Measurements from ENCODE around the gene KIR2DL3. TPM values are rescaled to one million over a fixed set of nuclear protein-coding genes. Genes with fewer than 3 reads are reported as not detected.
"Not testable (repeated sequence)": the region's sequence is repeated elsewhere in the genome, so short reads cannot be mapped to it uniquely, and the experiment has no call there.

KIR2DL3 gene
- total RNA-seq, 2 experiments from 2014 or later, result not detected

DNA sequence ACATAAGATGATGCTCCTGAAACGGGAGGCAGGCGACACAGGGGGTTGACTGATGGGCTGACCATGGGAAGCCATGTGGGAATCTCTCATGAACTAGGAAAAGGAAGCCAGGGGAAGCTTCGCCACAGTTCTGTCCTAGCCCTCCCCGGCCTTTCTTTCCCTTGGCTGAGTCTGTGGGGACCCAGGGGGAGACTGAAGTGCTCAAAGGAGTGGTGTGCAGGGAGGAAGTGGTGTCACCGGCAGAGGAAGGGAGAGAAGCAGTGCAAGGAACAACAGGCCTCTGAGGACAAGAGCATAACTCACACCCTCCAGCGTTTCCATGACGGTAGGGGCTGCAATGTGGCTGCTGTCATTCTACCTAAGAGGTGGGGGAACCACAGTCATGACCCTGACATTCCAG is 13.0 kb upstream of the KIR2DL3 start:
- Mint-ChIP-seq H3K4me1 (no peaks in the 10 kb centered on the region), H3K27me3 (peaks cover 3% of the 10 kb centered on the region), H3K27ac (no peak overlapping the region), H3K9me3 (peaks cover 10% of the 10 kb centered on the region), H3K36me3 (ENCODE audit: low read depth) (no peaks in the 10 kb centered on the region), H3K4me3 (no peak overlapping the region)
- ChIA-PET POLR2A (no interaction called here), CTCF (no interaction called here)
- DNase-seq, result no peak

- Mint-ChIP-seq H3K27ac (no peak overlapping the region), H3K4me3 (no peak overlapping the region), H3K36me3 (ENCODE audit: low read depth) (no peaks in the 10 kb centered on the region), H3K4me1 (no peaks in the 10 kb centered on the region), H3K9me3 (peaks cover 3% of the 10 kb centered on the region), H3K27me3 (peaks cover 3% of the 10 kb centered on the region)
- no peak for DNase-seq
- ChIA-PET POLR2A (no interaction called here), CTCF (no interaction called here)
Observed at GRCh38 chr19:54727562-54727961, 10.8 kb upstream of the KIR2DL3 start.

GRCh38 chr19:54728167-54728566 is 10.1 kb upstream of the KIR2DL3 start:
- Mint-ChIP-seq H3K27me3 (peaks cover 3% of the 10 kb centered on the region), H3K27ac (no peak overlapping the region), H3K9me3 (peaks cover 3% of the 10 kb centered on the region), H3K4me1 (no peaks in the 10 kb centered on the region), H3K4me3 (no peak overlapping the region), H3K36me3 (ENCODE audit: low read depth) (no peaks in the 10 kb centered on the region)
- DNase-seq, result no peak
- POLR2A ChIA-PET, result no interaction called here
- CTCF ChIA-PET, result no interaction called here

GRCh38 chr19:54729416-54730188 is 8.7 kb upstream of the KIR2DL3 start:
- ChIA-PET POLR2A (no interaction called here), CTCF (no interaction called here)
- H3K9me3 Mint-ChIP-seq, result peaks cover 2% of the 10 kb centered on the region
- peaks cover 3% of the 10 kb centered on the region for H3K27me3 Mint-ChIP-seq
- H3K4me3 Mint-ChIP-seq, result no peak overlapping the region
- H3K36me3 Mint-ChIP-seq (ENCODE audit: low read depth), result no peaks in the 10 kb centered on the region
- H3K27ac Mint-ChIP-seq, result no peak overlapping the region
- H3K4me1 Mint-ChIP-seq, result no peaks in the 10 kb centered on the region
- DNase-seq, result no peak

DNA sequence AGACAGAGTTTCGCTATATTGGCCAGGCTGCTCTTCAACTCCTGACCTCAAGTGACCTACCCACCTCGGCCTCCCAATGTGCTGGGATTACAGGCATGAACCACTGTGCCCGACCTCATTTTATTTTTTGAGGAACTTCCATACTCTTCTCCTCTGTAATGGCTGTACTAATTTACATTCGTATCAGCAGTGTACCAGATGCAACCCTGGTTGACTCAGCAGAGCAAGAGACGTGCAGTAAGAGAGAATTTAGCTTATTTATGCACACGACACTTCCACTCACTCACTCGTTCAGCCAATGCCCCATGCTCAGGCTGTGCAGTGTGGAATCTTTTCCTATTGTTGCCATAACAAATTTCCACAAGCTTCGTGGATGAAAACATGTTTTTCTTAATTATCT is 7.1 kb upstream of the KIR2DL3 start:
- Mint-ChIP-seq H3K36me3 (ENCODE audit: low read depth) (no peaks in the 10 kb centered on the region), H3K4me1 (no peaks in the 10 kb centered on the region), H3K4me3 (no peak overlapping the region), H3K27ac (no peak overlapping the region), H3K27me3 (peaks cover 3% of the 10 kb centered on the region), H3K9me3 (no peaks in the 10 kb centered on the region)
- ChIA-PET POLR2A (no interaction called here), CTCF (no interaction called here)
- DNase-seq, result no peak

DNA sequence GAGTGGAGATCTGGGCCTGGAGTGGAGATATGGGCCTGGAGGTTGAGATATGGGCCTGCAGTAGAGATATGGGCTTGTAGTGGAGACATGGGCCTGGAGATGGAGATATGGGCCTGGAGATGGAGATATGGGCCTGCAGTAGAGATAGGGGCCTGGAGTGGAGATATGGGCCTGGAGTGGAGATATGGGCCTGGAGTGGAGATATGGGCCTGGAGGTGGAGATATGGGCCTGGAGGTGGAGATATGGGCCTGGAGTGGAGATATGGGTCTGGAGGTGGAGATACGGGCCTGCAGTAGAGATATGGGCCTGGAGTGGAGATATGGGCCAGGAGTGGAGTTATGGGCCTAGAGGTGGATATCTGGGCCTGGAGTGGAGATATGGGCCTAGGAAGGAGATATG is 402 bp downstream of the KIR2DL3 start:
- Mint-ChIP-seq H3K4me3 (no peak overlapping the region), H3K27me3 (no peaks in the 10 kb centered on the region), H3K36me3 (ENCODE audit: low read depth) (no peaks in the 10 kb centered on the region), H3K9me3 (no peaks in the 10 kb centered on the region), H3K4me1 (no peaks in the 10 kb centered on the region), H3K27ac (no peak overlapping the region)
- ChIA-PET CTCF (no interaction called here), POLR2A (no interaction called here)
- DNase-seq, result no peak

- H3K9me3 Mint-ChIP-seq, result no peaks in the 10 kb centered on the region
- DNase-seq, result no peak
- ChIA-PET POLR2A (no interaction called here), CTCF (no interaction called here)
- H3K4me3 Mint-ChIP-seq, result no peak overlapping the region
- no peak overlapping the region for H3K27ac Mint-ChIP-seq
- no peaks in the 10 kb centered on the region for H3K36me3 Mint-ChIP-seq (ENCODE audit: low read depth)
- H3K27me3 Mint-ChIP-seq, result no peaks in the 10 kb centered on the region
- H3K4me1 Mint-ChIP-seq, result no peaks in the 10 kb centered on the region
Observed at GRCh38 chr19:54739587-54740497, 1.5 kb downstream of the KIR2DL3 start.

DNA sequence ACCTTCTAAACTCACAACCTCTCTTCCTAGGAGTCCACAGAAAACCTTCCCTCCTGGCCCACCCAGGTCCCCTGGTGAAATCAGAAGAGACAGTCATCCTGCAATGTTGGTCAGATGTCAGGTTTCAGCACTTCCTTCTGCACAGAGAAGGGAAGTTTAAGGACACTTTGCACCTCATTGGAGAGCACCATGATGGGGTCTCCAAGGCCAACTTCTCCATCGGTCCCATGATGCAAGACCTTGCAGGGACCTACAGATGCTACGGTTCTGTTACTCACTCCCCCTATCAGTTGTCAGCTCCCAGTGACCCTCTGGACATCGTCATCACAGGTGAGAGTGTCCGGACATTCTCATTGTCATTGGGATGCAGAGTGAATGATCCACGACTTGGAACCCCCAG is 3.6 kb downstream of the KIR2DL3 start:
- H3K9me3 Mint-ChIP-seq; DNase-seq; H3K4me3 Mint-ChIP-seq; H3K27ac Mint-ChIP-seq; POLR2A ChIA-PET; H3K4me1 Mint-ChIP-seq; H3K36me3 Mint-ChIP-seq (ENCODE audit: low read depth); CTCF ChIA-PET; H3K27me3 Mint-ChIP-seq: not testable (repeated sequence)

DNA sequence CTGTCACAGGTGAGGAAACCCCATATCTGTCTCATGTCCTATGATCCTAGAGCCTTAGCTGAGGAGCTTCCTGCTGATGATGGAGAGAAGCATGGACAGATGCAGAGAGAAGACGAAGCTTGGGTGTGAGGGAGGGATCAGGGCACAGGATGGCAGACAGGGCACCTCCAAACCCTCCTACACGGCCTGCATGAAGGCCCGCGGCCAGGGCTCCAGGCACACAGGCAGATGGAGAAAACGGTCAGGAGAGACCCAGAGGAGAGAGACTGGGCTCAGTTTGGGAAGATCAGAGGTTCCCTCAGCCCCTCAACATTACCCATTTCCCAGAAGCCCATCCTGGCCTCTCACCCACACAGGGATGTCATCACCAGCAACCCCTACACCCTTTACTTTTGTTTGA is 5.8 kb downstream of the KIR2DL3 start:
- POLR2A ChIA-PET; H3K4me3 Mint-ChIP-seq; H3K4me1 Mint-ChIP-seq; H3K27me3 Mint-ChIP-seq; DNase-seq; H3K9me3 Mint-ChIP-seq; H3K27ac Mint-ChIP-seq; H3K36me3 Mint-ChIP-seq (ENCODE audit: low read depth): not testable (repeated sequence)
- CTCF ChIA-PET, result interaction anchor here (0.7 kb wide), 1 partner anchor 127 kb away, joined by 3 read pairs; no protein-coding TSS in a partner anchor

GRCh38 chr19:54747614-54748322 is 9.5 kb downstream of the KIR2DL3 start:
- H3K27me3 Mint-ChIP-seq; DNase-seq; H3K36me3 Mint-ChIP-seq (ENCODE audit: low read depth); H3K27ac Mint-ChIP-seq; H3K9me3 Mint-ChIP-seq; H3K4me3 Mint-ChIP-seq; CTCF ChIA-PET; POLR2A ChIA-PET; H3K4me1 Mint-ChIP-seq: not testable (repeated sequence)

DNA sequence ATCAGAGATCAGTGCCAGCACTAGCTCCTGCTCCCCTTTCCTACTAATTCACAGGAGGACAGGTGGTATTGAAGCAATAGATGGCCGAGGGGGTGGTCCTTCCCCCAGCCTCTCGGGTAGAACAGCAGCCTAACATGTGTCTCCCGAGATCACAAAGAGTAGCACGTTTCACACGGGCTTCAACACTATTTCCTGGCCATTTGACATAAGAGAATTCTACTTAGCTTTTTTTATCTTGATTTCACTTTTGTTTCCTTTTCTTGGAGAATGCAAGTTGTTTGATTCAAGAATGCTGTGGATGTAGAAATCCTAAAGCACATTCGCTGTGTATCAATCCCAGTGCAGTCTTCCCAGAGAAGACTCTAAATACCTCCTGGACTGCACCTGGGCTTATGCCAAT is 12.0 kb downstream of the KIR2DL3 start:
- H3K4me1 Mint-ChIP-seq; DNase-seq; CTCF ChIA-PET; POLR2A ChIA-PET; H3K27me3 Mint-ChIP-seq; H3K27ac Mint-ChIP-seq; H3K4me3 Mint-ChIP-seq; H3K36me3 Mint-ChIP-seq (ENCODE audit: low read depth); H3K9me3 Mint-ChIP-seq: not testable (repeated sequence)

- CTCF ChIA-PET, result not testable (repeated sequence)
Observed at GRCh38 chr19:54756204-54757110, 18.1 kb downstream of the KIR2DL3 start.

GRCh38 chr19:54758577-54758976 is 20.3 kb downstream of the KIR2DL3 start:
- not testable (repeated sequence) for H3K4me1 Mint-ChIP-seq, H3K4me3 Mint-ChIP-seq

More at GRCh38 chr19:54756204-54757110, 18.1 kb downstream of the KIR2DL3 start:
- H3K27ac Mint-ChIP-seq; DNase-seq; H3K9me3 Mint-ChIP-seq; POLR2A ChIA-PET; H3K4me1 Mint-ChIP-seq; H3K4me3 Mint-ChIP-seq; H3K27me3 Mint-ChIP-seq; H3K36me3 Mint-ChIP-seq (ENCODE audit: low read depth): not testable (repeated sequence)

More at GRCh38 chr19:54758577-54758976, 20.3 kb downstream of the KIR2DL3 start:
- DNase-seq; H3K27ac Mint-ChIP-seq; H3K36me3 Mint-ChIP-seq (ENCODE audit: low read depth); H3K27me3 Mint-ChIP-seq; CTCF ChIA-PET; H3K9me3 Mint-ChIP-seq; POLR2A ChIA-PET: not testable (repeated sequence)
